ENCODE data around the gene BAG2. TPM values are rescaled to one million over a fixed set of nuclear protein-coding genes. Genes with fewer than 3 reads are reported as not detected.
A peak's percentile ranks its signal among the peaks of the same experiment; 100 is the strongest.

The BAG2 gene
- total and polyA plus RNA-seq, 2 of the 13 experiments (the other 11 are each of a cell fraction or from before 2014, with no cell fraction given): 5.7 to 15.1 TPM

GRCh38 chr6:57221191-57221935, 49.2 kb downstream of the BAG2 start (continued):
- TF ChIP-seq NFAT5 (CRISPR knock-in tag; IDR thresholded peaks at IDR 0.05) (no peak), HOXA7 (CRISPR knock-in tag; IDR thresholded peaks at IDR 0.05) (no peak), ZNF513 (CRISPR knock-in tag; conservative IDR thresholded peaks at IDR 0.05) (no peak), BCL6 (CRISPR knock-in tag; IDR thresholded peaks at IDR 0.05) (peak; percentile 28; the same call in 1 of the 2 replicates), ZNF570 (CRISPR knock-in tag; IDR thresholded peaks at IDR 0.05; ENCODE audit: borderline replicate concordance) (no peak), LCORL (IDR thresholded peaks at IDR 0.05) (no peak), LCORL (CRISPR knock-in tag; IDR thresholded peaks at IDR 0.05) (peak; percentile 82), ETS1 (CRISPR knock-in tag; IDR thresholded peaks at IDR 0.05) (no peak), CERS6 (CRISPR knock-in tag; IDR thresholded peaks at IDR 0.05) (no peak), HNRNPL (IDR thresholded peaks at IDR 0.05; ENCODE audit: low read depth, low read length) (peak; percentile 22; the same call in 1 of the 2 replicates), DMAP1 (CRISPR knock-in tag; IDR thresholded peaks at IDR 0.05) (no peak; the same call in 1 of the 2 replicates), MXD3 (CRISPR knock-in tag; IDR thresholded peaks at IDR 0.05) (no peak), ZNF891 (CRISPR knock-in tag; IDR thresholded peaks at IDR 0.05) (peak; percentile 87; the same call in 1 of the 2 replicates), ZNF549 (CRISPR knock-in tag; IDR thresholded peaks at IDR 0.05) (no peak), CBFB (CRISPR knock-in tag; IDR thresholded peaks at IDR 0.05) (no peak), ZNF276 (CRISPR knock-in tag; IDR thresholded peaks at IDR 0.05; ENCODE audit: low read depth) (no peak), ZNF883 (CRISPR knock-in tag; IDR thresholded peaks at IDR 0.05; ENCODE audit: not compliant biosample characterization) (peak; percentile 46), ZNF335 (CRISPR knock-in tag; IDR thresholded peaks at IDR 0.05) (no peak), KLF11 (CRISPR knock-in tag; IDR thresholded peaks at IDR 0.05) (no peak; the same call in 1 of the 2 replicates)

Data from HepG2 (cell line).